Activated naive CD8-positive, alpha-beta T cell (primary cell): ENCODE measurements around the gene DCAF15.
A peak's percentile ranks its signal among the peaks of the same experiment; 100 is the strongest.

ENCODE experiments used
- H3K27ac Mint-ChIP-seq: one replicate; pipeline ENCODE4 v1.8.0; 2021; ENCODE audit warnings: mixed read lengths
- H3K27me3 Mint-ChIP-seq: one replicate; pipeline ENCODE4 v1.8.0; 2021; ENCODE audit warnings: mixed read lengths
- H3K36me3 Mint-ChIP-seq: one replicate; pipeline ENCODE4 v1.8.0; 2021; ENCODE audit warnings: mixed read lengths
- H3K4me1 Mint-ChIP-seq: one replicate; pipeline ENCODE4 v1.8.0; 2021; ENCODE audit warnings: low read depth, mixed read lengths
- H3K4me3 Mint-ChIP-seq: one replicate; pipeline ENCODE4 v1.8.0; 2021; ENCODE audit warnings: mild to moderate bottlenecking, mixed read lengths
- H3K9me3 Mint-ChIP-seq: one replicate; pipeline ENCODE4 v1.8.0; 2021; ENCODE audit warnings: low read depth, mixed read lengths

DCAF15 gene

DNA sequence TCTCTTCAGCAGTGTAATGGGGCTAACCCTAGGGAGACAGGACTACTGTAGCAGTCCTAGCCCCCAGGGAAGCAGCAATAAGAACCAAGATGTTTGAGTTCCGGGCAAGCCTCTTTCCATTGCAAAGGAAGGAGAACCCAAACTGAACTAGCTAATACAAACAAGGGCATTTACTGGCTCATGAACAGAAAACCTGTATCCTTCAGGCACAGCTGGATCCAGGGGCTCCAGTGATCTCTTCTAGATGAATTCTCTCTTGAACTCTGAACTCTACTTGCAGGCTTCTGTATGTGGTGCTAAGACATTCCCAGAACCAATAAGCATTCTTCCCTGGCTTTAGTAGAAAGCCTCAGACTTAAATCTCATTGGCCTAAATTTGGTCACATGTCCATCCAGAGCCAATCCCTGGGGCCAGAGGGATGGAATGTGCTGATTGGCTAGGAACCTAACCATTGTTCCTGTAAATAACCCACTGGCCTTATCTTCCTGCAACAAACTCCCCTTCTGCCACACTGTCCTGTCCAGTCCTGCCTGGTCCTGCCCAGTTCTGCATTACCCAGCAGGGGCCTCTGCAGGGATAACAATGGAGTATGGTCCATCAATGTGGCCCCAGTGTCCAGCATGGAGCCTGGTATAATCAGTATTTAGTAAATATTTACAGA is 10.2 kb upstream of the DCAF15 start:
- Mint-ChIP-seq H3K9me3 (no peaks in the 10 kb centered on the region), H3K4me3 (no peak overlapping the region), H3K27ac (no peak overlapping the region), H3K4me1 (peaks cover 2% of the 10 kb centered on the region), H3K36me3 (no peaks in the 10 kb centered on the region), H3K27me3 (no peaks in the 10 kb centered on the region)

GRCh38 chr19:13946414-13946813 is 5.9 kb upstream of the DCAF15 start:
- Mint-ChIP-seq H3K27ac (no peak overlapping the region), H3K4me3 (no peak overlapping the region), H3K36me3 (no peaks in the 10 kb centered on the region), H3K4me1 (no peaks in the 10 kb centered on the region), H3K9me3 (no peaks in the 10 kb centered on the region), H3K27me3 (no peaks in the 10 kb centered on the region)

GRCh38 chr19:13951043-13951442 is 1.3 kb upstream of the DCAF15 start:
- no peak overlapping the region for H3K27ac Mint-ChIP-seq
- no peaks in the 10 kb centered on the region for H3K27me3 Mint-ChIP-seq
- H3K9me3 Mint-ChIP-seq = no peaks in the 10 kb centered on the region
- H3K4me3 Mint-ChIP-seq = peak overlapping the region; percentile 10
- H3K36me3 Mint-ChIP-seq = no peaks in the 10 kb centered on the region
- H3K4me1 Mint-ChIP-seq = peaks cover 20% of the 10 kb centered on the region

GRCh38 chr19:13951799-13952153 is 533 bp upstream of the DCAF15 start:
- Mint-ChIP-seq H3K27ac (peak overlapping the region; percentile 90), H3K27me3 (no peaks in the 10 kb centered on the region), H3K4me1 (peaks cover 20% of the 10 kb centered on the region), H3K4me3 (peak overlapping the region; percentile 92), H3K36me3 (no peaks in the 10 kb centered on the region), H3K9me3 (no peaks in the 10 kb centered on the region)

DNA sequence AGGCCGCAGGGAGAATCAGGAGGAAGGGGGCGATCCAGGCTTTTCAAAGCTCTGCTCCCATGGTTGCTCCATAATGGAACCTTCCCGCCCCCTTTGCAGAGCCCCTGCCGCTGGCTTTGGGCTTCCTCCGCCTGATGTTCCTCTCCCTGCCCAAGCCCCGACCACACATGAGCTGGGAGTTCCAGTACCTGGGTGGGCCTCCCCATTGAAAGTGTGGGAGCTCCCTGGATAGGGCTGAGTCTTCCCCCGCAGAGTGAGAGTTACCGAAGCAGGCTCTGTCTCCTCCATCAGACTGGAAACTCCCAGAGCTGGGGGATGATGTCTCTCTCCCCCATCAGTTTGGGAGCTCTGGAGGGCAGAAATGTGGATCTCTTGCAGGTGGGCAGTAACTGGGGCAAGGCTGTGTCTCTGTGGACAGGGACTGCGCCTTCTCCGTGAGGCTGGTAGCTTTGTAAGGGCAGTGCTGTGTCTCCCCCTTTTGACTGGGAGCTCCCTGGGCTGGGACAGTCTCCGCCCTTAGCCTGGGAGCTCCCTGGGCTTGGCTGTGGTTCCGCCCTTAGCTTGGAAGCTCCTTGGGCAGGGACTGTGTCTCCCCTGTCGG is 722 bp downstream of the DCAF15 start:
- H3K9me3 Mint-ChIP-seq = no peaks in the 10 kb centered on the region
- peaks cover 22% of the 10 kb centered on the region for H3K4me1 Mint-ChIP-seq
- no peaks in the 10 kb centered on the region for H3K27me3 Mint-ChIP-seq
- peak overlapping the region; percentile 89 for H3K4me3 Mint-ChIP-seq
- H3K36me3 Mint-ChIP-seq = no peaks in the 10 kb centered on the region
- H3K27ac Mint-ChIP-seq = peak overlapping the region; percentile 50

DNA sequence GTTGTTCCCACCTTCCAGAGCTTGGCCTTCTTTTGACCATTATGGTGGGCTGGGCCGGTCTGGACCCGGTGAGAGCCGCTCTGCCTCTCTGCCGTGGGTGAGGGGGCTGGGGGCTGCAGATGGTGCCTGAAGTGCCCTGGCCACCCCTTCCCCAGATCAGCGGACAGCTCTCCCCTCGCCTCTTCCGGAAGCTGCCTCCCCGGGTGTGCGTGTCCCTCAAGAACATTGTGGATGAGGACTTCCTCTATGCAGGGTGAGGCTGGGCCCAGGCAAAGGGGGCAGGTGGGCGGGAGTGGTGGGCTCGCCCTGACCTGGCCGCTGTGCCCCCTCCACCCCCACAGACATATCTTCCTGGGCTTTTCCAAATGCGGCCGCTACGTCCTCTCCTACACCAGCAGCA is 1.9 kb downstream of the DCAF15 start:
- Mint-ChIP-seq H3K27ac (no peak overlapping the region), H3K9me3 (no peaks in the 10 kb centered on the region), H3K36me3 (no peaks in the 10 kb centered on the region), H3K27me3 (no peaks in the 10 kb centered on the region), H3K4me3 (peak overlapping the region; percentile 69), H3K4me1 (peaks cover 22% of the 10 kb centered on the region)

GRCh38 chr19:13955662-13956364 is 3.5 kb downstream of the DCAF15 start:
- Mint-ChIP-seq H3K9me3 (no peaks in the 10 kb centered on the region), H3K4me1 (peaks cover 22% of the 10 kb centered on the region), H3K27ac (no peak overlapping the region), H3K4me3 (no peak overlapping the region), H3K27me3 (no peaks in the 10 kb centered on the region), H3K36me3 (no peaks in the 10 kb centered on the region)

DNA sequence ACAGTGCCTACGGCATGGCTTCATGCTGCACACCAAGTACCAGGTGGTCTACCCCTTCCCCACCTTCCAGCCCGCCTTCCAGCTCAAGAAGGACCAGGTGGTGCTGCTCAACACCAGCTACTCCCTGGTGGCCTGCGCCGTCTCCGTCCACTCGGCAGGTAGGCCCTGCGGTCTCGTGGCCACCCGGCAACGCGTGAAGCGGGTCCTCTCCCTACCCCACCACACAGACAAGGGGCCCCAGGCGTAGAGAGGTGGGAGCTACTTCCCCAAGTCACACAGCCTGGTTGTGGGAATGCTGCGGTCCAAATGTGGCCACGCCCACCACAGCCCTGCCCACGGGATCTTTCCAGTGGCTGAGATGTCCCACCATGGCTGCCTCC is 4.0 kb downstream of the DCAF15 start:
- H3K36me3 Mint-ChIP-seq = no peaks in the 10 kb centered on the region
- no peaks in the 10 kb centered on the region for H3K9me3 Mint-ChIP-seq
- peaks cover 22% of the 10 kb centered on the region for H3K4me1 Mint-ChIP-seq
- no peaks in the 10 kb centered on the region for H3K27me3 Mint-ChIP-seq
- no peak overlapping the region for H3K4me3 Mint-ChIP-seq
- H3K27ac Mint-ChIP-seq = no peak overlapping the region

DNA sequence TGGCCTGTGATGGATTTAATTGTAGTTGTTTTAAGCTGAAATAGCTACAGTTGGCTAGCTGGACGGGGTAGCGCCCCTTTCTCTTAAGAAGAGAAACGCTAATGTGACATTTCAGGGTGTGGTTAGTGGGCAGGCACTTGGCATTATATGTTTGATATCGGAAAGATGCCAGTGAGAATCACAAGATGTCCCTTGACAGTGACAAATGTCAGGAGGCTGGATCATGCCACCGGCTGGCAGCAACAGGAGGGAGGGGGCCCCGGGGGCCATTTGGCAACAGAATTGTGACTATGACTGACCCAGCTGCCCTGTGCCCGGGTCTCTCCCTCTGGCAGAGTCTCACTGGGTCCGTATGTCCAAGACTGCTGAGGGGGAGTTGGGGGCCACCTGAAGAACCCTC is 4.7 kb downstream of the DCAF15 start:
- Mint-ChIP-seq H3K27me3 (no peaks in the 10 kb centered on the region), H3K4me1 (peaks cover 18% of the 10 kb centered on the region), H3K36me3 (no peaks in the 10 kb centered on the region), H3K4me3 (no peak overlapping the region), H3K9me3 (no peaks in the 10 kb centered on the region), H3K27ac (no peak overlapping the region)

DNA sequence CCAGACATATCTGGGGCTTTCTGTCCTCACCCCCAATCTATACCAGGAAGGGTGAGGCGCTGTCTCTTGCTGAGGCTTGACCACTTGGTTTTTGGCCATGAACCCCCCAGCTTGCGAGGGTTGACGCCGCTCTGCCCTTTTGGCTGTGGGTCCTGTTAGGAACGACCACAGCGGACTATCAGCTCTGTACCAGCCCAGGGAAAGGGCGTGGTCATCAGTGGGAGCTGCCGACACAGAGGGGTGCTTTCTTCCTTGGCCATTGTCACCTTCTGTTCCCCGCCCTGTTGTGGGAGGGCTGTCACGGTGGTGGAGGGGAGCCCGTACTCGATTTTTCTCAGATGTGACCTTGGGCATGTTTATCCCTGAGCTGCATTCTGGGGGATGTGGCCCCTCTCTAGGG is 5.7 kb downstream of the DCAF15 start:
- Mint-ChIP-seq H3K9me3 (no peaks in the 10 kb centered on the region), H3K36me3 (no peaks in the 10 kb centered on the region), H3K27ac (peak overlapping the region; percentile 34), H3K27me3 (no peaks in the 10 kb centered on the region), H3K4me1 (peaks cover 14% of the 10 kb centered on the region), H3K4me3 (no peak overlapping the region)

DNA sequence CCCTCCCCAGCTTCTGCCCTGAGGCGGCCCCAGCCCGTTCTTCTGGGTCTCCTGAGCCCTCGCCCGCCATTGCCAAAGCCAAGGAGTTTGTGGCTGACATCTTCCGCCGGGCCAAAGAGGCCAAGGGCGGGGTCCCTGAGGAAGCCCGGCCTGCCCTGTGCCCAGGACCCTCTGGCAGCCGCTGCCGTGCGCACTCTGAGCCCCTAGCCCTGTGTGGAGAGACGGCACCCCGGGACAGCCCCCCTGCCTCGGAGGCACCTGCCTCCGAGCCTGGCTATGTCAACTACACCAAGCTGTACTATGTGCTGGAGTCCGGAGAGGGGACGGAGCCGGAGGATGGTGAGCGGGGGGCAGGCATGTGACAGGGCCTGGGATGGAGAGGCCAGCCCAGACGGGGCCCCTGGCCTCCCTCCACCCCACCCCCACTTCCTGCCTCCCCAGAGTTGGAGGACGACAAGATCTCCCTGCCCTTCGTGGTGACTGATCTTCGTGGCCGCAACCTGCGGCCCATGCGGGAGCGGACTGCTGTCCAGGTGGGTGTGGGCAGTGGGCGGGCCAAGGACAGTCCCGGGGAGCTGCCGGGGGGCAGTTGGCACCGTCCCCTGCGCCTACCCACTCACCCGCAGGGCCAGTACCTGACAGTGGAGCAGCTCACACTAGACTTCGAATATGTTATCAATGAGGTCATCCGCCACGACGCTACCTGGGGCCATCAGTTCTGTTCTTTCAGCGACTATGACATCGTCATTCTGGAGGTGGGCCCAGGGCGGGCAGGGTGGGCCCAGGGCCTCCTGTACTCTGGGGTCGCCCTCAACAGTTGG is 7.0 kb downstream of the DCAF15 start:
- no peaks in the 10 kb centered on the region for H3K36me3 Mint-ChIP-seq
- H3K4me1 Mint-ChIP-seq = peaks cover 5% of the 10 kb centered on the region
- no peak overlapping the region for H3K27ac Mint-ChIP-seq
- no peaks in the 10 kb centered on the region for H3K9me3 Mint-ChIP-seq
- H3K27me3 Mint-ChIP-seq = no peaks in the 10 kb centered on the region
- no peak overlapping the region for H3K4me3 Mint-ChIP-seq

GRCh38 chr19:13959962-13960862 is 7.9 kb downstream of the DCAF15 start:
- no peaks in the 10 kb centered on the region for H3K36me3 Mint-ChIP-seq
- no peak overlapping the region for H3K27ac Mint-ChIP-seq

DNA sequence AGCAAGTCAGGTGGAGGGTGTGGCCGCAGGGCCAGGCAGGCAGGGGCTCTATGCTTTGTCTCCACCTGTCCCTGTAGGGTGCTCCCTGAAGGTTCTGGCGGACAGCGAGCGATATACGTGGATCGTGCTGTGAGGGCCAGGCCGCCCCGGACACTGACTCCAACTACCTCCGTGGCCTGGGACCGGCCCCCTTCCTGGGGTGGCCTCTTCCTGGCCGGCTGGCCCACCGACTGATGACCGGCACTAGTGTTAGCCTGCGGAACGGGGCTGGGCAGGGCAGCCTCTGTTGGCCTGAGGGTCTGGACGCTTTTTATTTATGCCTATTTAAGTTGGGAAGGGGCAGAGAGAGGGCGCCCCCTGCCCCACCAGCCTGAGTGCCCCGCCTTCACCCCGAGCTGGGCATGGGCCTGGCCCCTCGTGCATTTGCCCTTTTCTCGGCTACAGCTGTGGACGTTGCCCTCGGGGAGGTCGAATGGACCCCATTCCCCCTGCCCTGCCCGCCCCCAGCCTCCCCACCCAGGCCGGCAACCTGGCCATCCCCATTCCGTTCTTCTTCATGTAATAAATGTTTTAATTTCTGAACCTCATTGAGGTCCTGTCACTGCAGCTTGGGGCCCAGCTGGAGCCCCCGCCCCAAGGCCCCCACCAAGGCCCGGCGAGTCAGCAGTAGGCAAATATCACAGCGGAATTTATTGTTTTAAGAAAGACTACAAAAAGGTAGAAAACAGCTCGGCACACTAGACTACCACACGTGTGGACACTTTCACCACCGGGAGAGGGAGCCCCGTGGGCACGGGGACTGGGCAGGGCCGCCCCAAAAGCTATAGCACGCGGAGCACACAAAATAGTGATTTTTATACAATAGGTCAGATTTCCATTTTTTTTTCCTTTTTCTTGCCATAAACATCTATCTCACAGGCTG is 8.8 kb downstream of the DCAF15 start:
- H3K4me1 Mint-ChIP-seq = peaks cover 1% of the 10 kb centered on the region
- no peak overlapping the region for H3K4me3 Mint-ChIP-seq
- H3K27ac Mint-ChIP-seq = no peak overlapping the region
- H3K9me3 Mint-ChIP-seq = no peaks in the 10 kb centered on the region
- H3K27me3 Mint-ChIP-seq = no peaks in the 10 kb centered on the region
- no peaks in the 10 kb centered on the region for H3K36me3 Mint-ChIP-seq

More at GRCh38 chr19:13959962-13960862, 7.9 kb downstream of the DCAF15 start:
- peaks cover 1% of the 10 kb centered on the region for H3K4me1 Mint-ChIP-seq
- no peak overlapping the region for H3K4me3 Mint-ChIP-seq
- H3K27me3 Mint-ChIP-seq = no peaks in the 10 kb centered on the region
- H3K9me3 Mint-ChIP-seq = no peaks in the 10 kb centered on the region
